ENCODE data around the gene SLC25A34. TPM values are rescaled to one million over a fixed set of nuclear protein-coding genes. Genes with fewer than 3 reads are reported as not detected.
"Not testable (repeated sequence)": the region's sequence is repeated elsewhere in the genome, so short reads cannot be mapped to it uniquely, and the experiment has no call there.

Gene SLC25A34
- total RNA-seq: 1 to 10 TPM in 1 of 2 experiments, under 1 TPM in 1; 0.92 to 1.5 TPM

DNA sequence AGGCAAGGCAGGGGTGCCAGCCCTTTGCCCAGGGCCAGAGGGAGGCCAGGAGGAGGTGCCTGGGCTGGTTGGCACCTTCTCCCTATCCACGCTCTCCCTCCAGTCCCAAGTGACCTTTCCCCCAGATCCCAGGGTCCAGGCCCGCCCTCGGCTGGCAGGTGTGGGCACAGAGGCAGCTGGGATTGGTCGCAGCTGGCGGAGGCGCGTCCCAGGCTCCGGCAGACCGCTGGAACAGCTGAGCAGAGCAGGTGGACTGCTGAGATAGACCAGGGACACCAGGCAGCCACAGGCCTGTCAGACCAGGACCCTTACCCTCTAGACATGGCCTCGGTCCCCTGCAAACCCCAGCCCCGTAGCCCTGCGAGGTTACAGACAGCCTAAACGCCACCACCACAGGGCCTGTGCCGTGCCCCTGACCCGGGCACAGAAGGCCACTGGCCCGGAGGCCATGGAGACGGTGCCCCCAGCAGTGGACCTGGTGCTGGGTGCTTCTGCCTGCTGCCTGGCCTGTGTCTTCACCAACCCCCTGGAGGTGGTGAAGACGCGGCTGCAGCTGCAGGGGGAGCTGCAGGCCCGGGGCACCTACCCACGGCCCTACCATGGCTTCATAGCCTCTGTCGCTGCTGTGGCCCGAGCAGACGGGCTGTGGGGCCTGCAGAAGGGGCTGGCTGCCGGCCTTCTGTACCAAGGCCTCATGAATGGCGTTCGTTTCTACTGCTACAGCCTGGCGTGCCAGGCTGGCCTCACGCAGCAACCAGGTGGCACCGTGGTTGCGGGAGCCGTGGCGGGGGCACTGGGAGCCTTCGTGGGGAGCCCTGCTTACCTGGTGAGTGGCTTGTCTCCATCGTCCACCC is at the start of gene SLC25A34:
SLC25A34 (plus strand) TSS at position 221 of the 854 bp plus-strand sequence; CDS start at position 449, 228 bp downstream.
- ChIA-PET POLR2A (no interaction called here), CTCF (no interaction called here)
- no peak within 1 kb of the TSS for H3K27ac Mint-ChIP-seq
- intact Hi-C loops (cut with micrococcal nuclease): no loop called here
- H3K36me3 Mint-ChIP-seq: peaks cover 8% of the 10 kb centered on the region
- no peak for DNase-seq
- no peaks in the 10 kb centered on the region for H3K27me3 Mint-ChIP-seq
- H3K4me1 Mint-ChIP-seq (ENCODE audit: low read depth): peaks cover under 1% of the 10 kb centered on the region
- no peaks in the 10 kb centered on the region for H3K9me3 Mint-ChIP-seq
- H3K4me3 Mint-ChIP-seq: no peak within 1 kb of the TSS

DNA sequence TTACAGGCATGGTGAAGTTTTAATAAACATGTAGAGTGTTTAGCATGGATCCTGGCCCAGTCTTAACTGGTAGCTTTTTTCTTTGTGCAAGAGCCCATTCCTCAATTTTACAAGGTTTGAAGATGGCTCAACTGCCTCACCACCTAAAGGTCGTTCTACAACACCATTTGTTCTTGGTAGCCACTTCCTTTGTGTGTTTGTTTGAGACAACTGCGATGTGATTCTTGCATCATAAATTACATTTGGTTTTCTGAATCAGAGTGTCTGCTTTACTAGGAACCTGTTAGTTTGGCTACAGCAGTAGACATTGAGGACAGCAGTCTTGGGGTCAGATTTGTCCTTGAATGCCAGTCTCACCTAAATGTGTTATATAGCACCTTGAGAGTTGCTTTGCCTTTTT is 48.6 kb upstream of the SLC25A34 start:
- ChIA-PET CTCF (interaction anchor here (0.8 to 0.9 kb wide), 2 partner anchors 70 to 128 kb away, joined by 3 read pairs; partner anchors contain the start of gene DDI2), POLR2A (interaction anchor here (1.1 kb wide), 1 partner anchor 9 kb away, joined by 3 read pairs; no protein-coding TSS in a partner anchor)
- DNase-seq: no peak
- Mint-ChIP-seq H3K9me3 (no peaks in the 10 kb centered on the region), H3K27me3 (no peaks in the 10 kb centered on the region), H3K4me1 (ENCODE audit: low read depth) (peaks cover 26% of the 10 kb centered on the region), H3K4me3 (no peak overlapping the region), H3K36me3 (peaks cover 8% of the 10 kb centered on the region), H3K27ac (peak overlapping the region; percentile 16)
- intact Hi-C loops (cut with micrococcal nuclease): no loop called here

DNA sequence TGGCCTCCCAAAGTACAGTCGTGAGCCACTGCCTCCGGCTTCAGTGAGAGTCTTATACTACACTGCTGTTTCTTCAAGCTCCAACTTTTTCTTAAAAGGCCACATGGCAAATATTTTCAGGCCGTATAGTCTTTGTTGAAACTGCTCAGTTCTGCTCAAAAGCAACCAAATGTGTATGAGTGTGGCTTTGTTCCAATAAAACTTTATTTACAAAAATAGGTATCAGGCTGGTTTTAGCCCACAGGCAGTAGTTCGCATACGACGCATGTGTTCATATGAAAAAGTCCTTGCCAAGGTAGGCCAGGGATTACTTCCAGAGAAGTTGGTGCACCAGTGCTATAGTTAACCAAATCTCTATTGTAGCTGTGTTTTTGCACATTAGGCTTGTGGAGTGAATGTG is 45.7 kb upstream of the SLC25A34 start:
- H3K9me3 Mint-ChIP-seq: no peaks in the 10 kb centered on the region
- no peak overlapping the region for H3K27ac Mint-ChIP-seq
- no peak overlapping the region for H3K4me3 Mint-ChIP-seq
- DNase-seq: no peak
- H3K27me3 Mint-ChIP-seq: no peaks in the 10 kb centered on the region
- H3K36me3 Mint-ChIP-seq: peaks cover 8% of the 10 kb centered on the region
- ChIA-PET CTCF (interaction anchor here (0.6 kb wide), 1 partner anchor 675 kb away, joined by 5 read pairs; no protein-coding TSS in a partner anchor), POLR2A (no interaction called here)
- intact Hi-C loops (cut with micrococcal nuclease): no loop called here
- H3K4me1 Mint-ChIP-seq (ENCODE audit: low read depth): peaks cover 25% of the 10 kb centered on the region

DNA sequence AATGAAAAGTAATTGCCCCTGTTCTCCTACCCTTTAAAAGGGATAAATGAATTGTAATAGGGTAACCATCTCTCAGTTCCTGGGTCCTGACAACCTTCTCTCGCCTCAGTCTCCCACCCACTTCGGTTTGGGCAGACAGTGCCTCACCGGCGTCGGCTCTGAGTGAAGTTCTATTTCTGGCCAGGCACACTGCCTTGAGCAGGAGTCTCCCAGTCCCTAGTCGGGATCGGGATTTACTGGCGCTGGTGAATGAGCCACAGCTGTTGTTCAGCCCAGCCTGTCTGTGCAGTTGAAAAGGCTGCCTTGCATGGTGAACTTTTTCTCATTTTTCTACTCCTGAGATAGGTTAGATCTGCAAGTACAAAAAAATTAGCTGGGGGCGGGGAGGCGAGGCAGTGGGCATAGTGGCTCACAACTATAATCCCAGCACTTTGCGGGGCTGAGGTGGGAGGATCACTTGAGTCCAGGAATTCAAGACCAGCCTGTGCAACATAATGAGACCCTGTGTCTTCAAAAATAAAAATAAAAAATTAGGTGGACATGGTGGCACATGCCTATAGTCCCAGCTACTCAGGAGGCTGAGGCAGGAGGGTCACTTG is 44.5 kb upstream of the SLC25A34 start:
- peaks cover 17% of the 10 kb centered on the region for H3K4me1 Mint-ChIP-seq (ENCODE audit: low read depth)
- no peak for DNase-seq
- CTCF ChIA-PET: no interaction called here
- peaks cover 8% of the 10 kb centered on the region for H3K36me3 Mint-ChIP-seq
- no peaks in the 10 kb centered on the region for H3K27me3 Mint-ChIP-seq
- POLR2A ChIA-PET: no interaction called here
- no peak overlapping the region for H3K27ac Mint-ChIP-seq
- no peaks in the 10 kb centered on the region for H3K9me3 Mint-ChIP-seq
- no peak overlapping the region for H3K4me3 Mint-ChIP-seq
- intact Hi-C loops (cut with micrococcal nuclease): no loop called here

DNA sequence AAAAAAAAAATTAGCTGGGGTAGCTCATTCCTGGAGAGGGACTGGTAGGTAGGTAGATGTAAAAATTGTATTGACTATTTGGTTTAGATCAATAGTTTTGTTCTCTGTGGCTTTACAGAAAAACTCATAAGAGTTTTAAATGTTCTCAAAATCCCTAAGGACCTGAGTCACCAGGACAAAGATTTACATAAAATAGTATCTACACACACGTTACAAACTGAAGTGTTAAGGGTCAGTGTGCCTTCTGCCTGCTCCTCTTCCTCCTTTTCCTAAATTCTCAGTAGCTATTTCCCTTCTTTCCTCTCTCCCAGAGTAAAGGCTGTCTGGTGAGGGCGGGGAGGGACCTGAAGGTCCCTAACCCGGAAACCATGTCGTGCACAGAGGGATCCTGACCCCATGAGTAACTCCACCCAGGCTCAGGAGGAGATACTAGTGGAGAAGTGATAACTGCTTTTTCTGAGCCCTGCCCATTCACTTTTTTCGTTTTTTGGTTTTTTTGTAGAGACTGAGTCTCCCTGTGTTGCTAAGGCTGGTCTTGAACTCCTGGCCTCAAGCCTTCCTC is 43.9 kb upstream of the SLC25A34 start:
- peak overlapping the region; percentile 21 for H3K27ac Mint-ChIP-seq
- CTCF ChIA-PET: no interaction called here
- H3K27me3 Mint-ChIP-seq: no peaks in the 10 kb centered on the region
- DNase-seq: no peak
- peaks cover 23% of the 10 kb centered on the region for H3K4me1 Mint-ChIP-seq (ENCODE audit: low read depth)
- H3K36me3 Mint-ChIP-seq: peaks cover 8% of the 10 kb centered on the region
- POLR2A ChIA-PET: no interaction called here
- intact Hi-C loops (cut with micrococcal nuclease): no loop called here
- H3K4me3 Mint-ChIP-seq: no peak overlapping the region
- no peaks in the 10 kb centered on the region for H3K9me3 Mint-ChIP-seq

DNA sequence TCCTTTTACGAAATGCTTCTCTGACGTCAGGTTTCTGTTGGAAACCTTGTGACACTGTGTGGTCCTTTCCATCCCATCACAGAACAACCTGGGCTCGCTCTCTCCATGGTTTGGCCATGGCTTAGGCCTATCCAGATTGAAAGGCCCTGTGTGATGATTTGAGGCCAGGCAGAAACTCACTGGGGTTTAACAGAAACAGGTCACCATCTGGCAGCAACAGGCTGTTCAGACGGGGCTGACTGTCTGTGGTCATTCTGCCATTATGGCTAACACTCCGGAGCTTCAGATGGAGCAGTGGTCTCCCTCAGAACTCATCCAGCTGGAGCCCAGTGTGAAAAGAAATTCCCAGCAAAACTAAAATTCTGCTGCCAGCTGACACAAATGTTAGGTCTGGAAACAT is 42.7 kb upstream of the SLC25A34 start:
- intact Hi-C loops (cut with micrococcal nuclease): no loop called here
- Mint-ChIP-seq H3K36me3 (peaks cover 2% of the 10 kb centered on the region), H3K4me1 (ENCODE audit: low read depth) (peaks cover 22% of the 10 kb centered on the region), H3K9me3 (no peaks in the 10 kb centered on the region), H3K27ac (no peak overlapping the region), H3K27me3 (no peaks in the 10 kb centered on the region), H3K4me3 (no peak overlapping the region)
- no peak for DNase-seq
- ChIA-PET POLR2A (no interaction called here), CTCF (interaction anchor here (1.4 kb wide), 1 partner anchor 14 kb away, joined by 3 read pairs; no protein-coding TSS in a partner anchor)

DNA sequence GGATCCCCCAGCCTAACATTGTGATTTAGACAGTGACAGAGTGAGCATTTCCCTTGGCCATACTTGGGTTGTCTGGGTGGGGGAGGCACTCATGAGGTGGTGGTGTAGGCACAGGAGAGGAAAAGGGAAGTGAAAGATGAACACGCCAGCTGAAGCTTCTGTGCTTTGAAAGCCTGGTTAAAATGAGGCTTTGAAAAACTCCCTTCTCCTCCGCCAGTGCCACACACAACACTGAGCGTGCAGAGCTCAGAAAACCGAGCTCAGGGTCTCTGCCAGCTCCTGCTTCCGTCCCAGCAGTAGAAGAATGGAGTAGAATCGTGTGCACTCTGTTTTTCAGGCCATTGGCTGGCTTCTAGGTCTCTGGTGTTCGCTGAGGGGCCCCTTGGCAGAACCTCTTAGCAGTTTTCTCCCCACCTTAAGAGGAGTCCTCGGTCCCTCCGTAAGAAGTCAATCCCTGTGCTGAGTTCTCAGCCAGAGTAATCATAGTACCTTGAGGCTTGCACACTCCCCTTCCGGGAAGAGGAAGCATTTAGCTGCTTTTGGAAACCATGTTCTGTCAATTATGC is 39.0 kb upstream of the SLC25A34 start:
- intact Hi-C loops (cut with micrococcal nuclease): loop anchor here (1.0 to 5.0 kb wide), 2 partner anchors 12 to 80 kb away; partner anchors contain the start of gene DDI2
- ChIA-PET POLR2A (interaction anchor here (0.6 to 1.9 kb wide), 3 partner anchors 9 to 15 kb away, joined by 3 to 7 read pairs (median 3); no protein-coding TSS in a partner anchor), CTCF (interaction anchor here (1.0 to 1.6 kb wide), 3 partner anchors 17 to 118 kb away, joined by 3 to 4 read pairs (median 4); no protein-coding TSS in a partner anchor)
- Mint-ChIP-seq H3K27me3 (no peaks in the 10 kb centered on the region), H3K36me3 (peaks cover 3% of the 10 kb centered on the region), H3K9me3 (no peaks in the 10 kb centered on the region), H3K4me3 (peak overlapping the region; percentile 64), H3K4me1 (ENCODE audit: low read depth) (peaks cover 24% of the 10 kb centered on the region), H3K27ac (peak overlapping the region; percentile 91)
- DNase-seq: peak; percentile 65

DNA sequence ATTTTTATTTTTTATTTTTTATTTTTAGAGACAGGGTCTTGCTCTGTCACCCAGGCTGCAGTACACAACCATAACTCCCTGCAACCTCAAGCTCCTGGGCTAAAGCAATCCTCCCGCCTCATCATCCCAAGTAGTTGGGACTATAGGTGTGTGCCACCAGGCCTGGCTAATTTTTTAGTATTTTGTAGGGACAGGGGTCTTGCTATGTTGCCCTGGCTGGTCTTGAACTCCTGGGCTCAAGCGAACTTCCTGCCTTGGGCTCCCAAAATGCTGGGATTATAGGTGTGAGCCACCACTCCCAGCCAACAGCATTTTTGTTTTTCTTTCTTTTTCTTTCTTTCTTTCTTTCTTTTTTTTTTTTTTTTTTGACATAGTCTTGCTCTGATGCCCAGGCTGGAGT is 37.9 kb upstream of the SLC25A34 start:
- H3K4me1 Mint-ChIP-seq (ENCODE audit: low read depth): peaks cover 21% of the 10 kb centered on the region
- H3K36me3 Mint-ChIP-seq: peaks cover 3% of the 10 kb centered on the region
- H3K27ac Mint-ChIP-seq: no peak overlapping the region
- POLR2A ChIA-PET: interaction anchor here (1.9 kb wide), 1 partner anchor 13 kb away, joined by 7 read pairs; no protein-coding TSS in a partner anchor
- no peaks in the 10 kb centered on the region for H3K9me3 Mint-ChIP-seq
- intact Hi-C loops (cut with micrococcal nuclease): loop anchor here (5.0 kb wide), 1 partner anchor 81 kb away; the partner anchor contains the start of gene DDI2
- H3K27me3 Mint-ChIP-seq: no peaks in the 10 kb centered on the region
- no peak overlapping the region for H3K4me3 Mint-ChIP-seq
- CTCF ChIA-PET: interaction anchor here (1.3 kb wide), 1 partner anchor 104 kb away, joined by 3 read pairs; no protein-coding TSS in a partner anchor
- DNase-seq: no peak

DNA sequence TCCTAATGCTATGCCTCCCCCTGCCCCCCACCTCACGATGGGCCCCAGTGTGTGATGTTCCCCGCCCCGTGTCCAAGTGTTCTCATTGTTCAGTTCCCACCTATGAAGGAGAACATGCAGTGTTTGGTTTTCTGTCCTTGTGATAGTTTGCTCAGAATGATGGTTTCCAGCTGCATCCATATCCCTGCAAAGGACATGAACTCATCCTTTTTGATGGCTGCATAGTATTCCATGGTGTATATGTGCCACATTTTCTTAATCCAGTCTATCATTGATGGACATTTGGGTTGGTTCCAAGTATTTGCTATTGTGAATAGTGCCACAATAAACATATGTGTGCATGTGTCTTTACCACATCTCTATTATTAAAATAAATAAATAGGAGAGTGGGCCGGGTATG is 36.7 kb upstream of the SLC25A34 start:
- POLR2A ChIA-PET, H3K27me3 Mint-ChIP-seq, DNase-seq, H3K27ac Mint-ChIP-seq, H3K36me3 Mint-ChIP-seq, H3K9me3 Mint-ChIP-seq, CTCF ChIA-PET, H3K4me3 Mint-ChIP-seq: not testable (repeated sequence)
- intact Hi-C loops (cut with micrococcal nuclease): loop anchor here (5.0 kb wide), 1 partner anchor 82 kb away; the partner anchor contains the start of gene DDI2
- H3K4me1 Mint-ChIP-seq (ENCODE audit: low read depth): peaks cover 24% of the 10 kb centered on the region

DNA sequence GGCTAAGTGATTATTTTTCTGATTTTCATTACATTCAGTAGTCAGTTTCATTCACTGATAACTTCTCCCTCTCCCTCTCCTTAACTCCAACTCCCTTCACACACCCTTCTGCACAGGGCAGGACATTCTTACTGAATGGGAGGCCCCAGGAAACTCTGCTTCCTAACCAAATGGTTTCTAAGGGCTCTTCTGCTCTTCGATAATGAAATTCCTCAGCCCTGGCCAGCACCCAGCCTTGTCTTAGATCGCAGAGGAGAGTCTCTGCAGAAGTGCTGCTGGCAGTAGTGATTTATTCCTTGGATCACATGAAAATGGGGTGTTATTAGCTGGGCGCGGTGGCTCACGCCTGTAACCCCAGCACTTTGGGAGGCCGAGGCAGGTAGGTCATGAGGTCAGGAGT is 35.5 kb upstream of the SLC25A34 start:
- ChIA-PET CTCF (no interaction called here), POLR2A (interaction anchor here (1.1 kb wide), 1 partner anchor 16 kb away, joined by 3 read pairs; the partner anchor contains the start of gene PLEKHM2)
- intact Hi-C loops (cut with micrococcal nuclease): no loop called here
- H3K27ac Mint-ChIP-seq: no peak overlapping the region
- peaks cover 22% of the 10 kb centered on the region for H3K4me1 Mint-ChIP-seq (ENCODE audit: low read depth)
- no peaks in the 10 kb centered on the region for H3K27me3 Mint-ChIP-seq
- no peak for DNase-seq
- peaks cover 4% of the 10 kb centered on the region for H3K36me3 Mint-ChIP-seq
- H3K9me3 Mint-ChIP-seq: no peaks in the 10 kb centered on the region
- H3K4me3 Mint-ChIP-seq: no peak overlapping the region

DNA sequence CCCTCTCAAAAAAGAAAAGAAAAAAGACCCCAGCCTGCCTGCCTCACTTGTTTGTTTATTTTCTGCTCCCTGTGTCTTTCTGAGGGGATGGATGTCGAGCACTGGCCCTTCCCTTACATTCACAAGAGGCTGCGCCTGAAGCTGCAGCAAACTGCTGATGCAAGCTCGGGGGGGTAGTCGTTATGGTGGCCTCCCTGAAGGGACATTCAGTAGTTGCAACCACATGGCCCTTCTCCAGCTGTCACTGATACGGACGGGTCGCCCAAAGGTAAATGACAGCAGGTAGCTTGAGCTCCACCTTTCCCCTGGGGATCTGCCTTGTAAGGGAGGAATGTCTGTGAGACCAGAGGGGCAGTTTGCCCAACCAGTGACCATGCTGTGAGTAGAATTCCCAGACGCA is 34.3 kb upstream of the SLC25A34 start:
- intact Hi-C loops (cut with micrococcal nuclease): no loop called here
- ChIA-PET POLR2A (no interaction called here), CTCF (no interaction called here)
- H3K27ac Mint-ChIP-seq: no peak overlapping the region
- peaks cover 23% of the 10 kb centered on the region for H3K4me1 Mint-ChIP-seq (ENCODE audit: low read depth)
- H3K27me3 Mint-ChIP-seq: no peaks in the 10 kb centered on the region
- H3K36me3 Mint-ChIP-seq: peaks cover 7% of the 10 kb centered on the region
- no peaks in the 10 kb centered on the region for H3K9me3 Mint-ChIP-seq
- DNase-seq: no peak
- no peak overlapping the region for H3K4me3 Mint-ChIP-seq

Measured in activated CD4-positive, alpha-beta memory T cell treated with anti-CD3 and anti-CD28 coated beads for 36 hours (primary cell).